HG03135 (cell line): ENCODE results near the gene CORO1A.
"Not testable (repeated sequence)": the region's sequence is repeated elsewhere in the genome, so short reads cannot be mapped to it uniquely, and the experiment has no call there.

ENCODE experiments used
- ATAC-seq: cut with Tn5 transposase; IDR thresholded peaks from one replicate; pipeline ENCODE4 v1.9.1; 2021; ENCODE audit warnings: mild to moderate bottlenecking, moderate library complexity; ENCODE audit not compliant: unreplicated experiment

Gene CORO1A

DNA sequence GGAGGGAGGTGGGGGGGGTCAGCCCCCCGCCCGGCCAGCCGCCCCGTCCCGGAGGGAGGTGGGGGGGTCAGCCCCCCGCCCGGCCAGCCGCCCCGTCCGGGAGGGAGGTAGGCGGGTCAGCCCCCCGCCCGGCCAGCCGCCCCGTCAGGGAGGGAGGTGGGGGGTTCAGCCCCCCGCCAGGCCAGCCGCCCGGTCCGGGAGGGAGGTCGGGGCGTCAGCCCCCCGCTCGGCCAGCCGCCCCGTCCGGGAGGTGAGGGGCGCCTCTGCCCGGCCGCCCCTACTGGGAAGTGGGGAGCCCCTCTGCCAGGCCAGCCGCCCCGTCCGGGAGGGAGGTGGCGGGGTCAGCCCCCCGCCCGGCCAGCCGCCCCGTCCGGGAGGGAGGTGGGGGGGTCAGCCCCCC lies 14.0 kb upstream of the CORO1A start:
- ATAC-seq, result not testable (repeated sequence)

DNA sequence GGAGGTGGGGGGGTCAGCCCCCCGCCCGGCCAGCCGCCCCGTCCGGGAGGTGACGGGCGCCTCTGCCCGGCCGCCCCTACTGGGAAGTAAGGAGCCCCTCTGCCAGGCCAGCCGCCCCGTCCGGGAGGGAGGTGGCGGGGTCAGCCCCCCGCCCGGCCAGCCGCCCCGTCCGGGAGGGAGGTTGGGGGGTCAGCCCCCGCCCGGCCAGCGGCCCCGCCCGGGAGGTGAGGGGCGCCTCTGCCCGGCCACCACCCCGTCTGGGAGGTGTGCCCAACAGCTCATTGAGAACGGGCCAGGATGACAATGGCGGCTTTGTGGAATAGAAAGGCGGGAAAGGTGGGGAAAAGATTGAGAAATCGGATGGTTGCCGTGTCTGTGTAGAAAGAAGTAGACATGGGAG lies 13.3 kb upstream of the CORO1A start:
- ATAC-seq, result not testable (repeated sequence)

DNA sequence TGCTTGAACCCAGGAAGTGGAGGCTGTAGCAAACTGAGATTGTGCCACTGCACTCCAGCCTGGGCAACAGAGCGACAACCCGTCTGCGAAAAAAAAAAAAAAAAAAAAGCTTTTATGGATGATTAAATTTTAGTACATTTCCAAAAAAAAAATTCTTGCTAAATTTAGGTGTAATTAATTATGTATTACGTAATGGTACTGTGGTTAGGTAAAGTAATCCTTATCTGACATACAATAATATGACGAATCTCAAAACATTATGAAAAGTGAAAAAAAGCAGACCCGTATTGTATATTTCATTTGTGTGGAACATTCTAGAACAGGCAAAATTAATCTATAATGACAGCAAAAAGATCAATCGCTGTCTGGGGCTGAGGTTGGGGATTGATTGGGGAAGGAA lies 10.3 kb upstream of the CORO1A start:
- no peak for ATAC-seq

DNA sequence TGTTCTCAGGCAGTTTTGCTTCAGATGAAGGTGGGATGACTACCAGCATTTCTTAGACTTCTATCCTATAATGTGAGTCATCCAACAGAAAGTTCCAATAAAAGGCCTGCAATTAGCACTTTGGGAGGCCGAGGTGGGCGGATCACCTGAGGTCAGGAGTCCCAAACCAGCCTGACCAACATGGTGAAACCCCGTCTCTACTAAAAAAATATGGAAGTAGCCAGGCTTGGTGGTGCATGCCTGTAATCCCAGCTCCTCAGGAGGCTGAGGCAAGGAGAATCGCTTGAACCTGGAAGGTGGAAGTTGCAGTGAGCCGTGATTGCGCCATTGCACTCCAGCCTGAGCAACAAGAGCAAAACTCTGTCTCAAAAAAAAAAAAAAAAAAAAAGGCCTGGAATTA lies 6.5 kb upstream of the CORO1A start:
- not testable (repeated sequence) for ATAC-seq

DNA sequence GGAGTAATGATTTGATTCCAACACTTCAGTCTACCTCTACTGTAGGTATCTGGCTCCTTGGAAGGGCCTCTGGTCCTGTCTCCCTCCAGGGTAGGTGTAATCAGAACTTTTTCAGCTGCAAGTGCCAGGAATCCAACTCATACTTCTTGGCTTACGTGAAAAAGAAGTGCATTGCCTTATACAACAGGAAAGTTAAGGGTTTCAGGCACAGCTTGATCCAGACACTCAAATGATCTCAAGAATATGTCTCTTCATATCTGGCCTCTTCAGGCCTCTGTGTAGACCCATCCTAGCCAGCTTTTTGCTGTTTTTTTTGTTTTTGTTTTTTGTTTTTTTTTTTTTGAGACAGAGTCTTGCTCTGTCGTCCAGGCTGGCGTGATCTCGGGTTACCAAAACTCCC lies 4.2 kb upstream of the CORO1A start:
- ATAC-seq, result no peak

DNA sequence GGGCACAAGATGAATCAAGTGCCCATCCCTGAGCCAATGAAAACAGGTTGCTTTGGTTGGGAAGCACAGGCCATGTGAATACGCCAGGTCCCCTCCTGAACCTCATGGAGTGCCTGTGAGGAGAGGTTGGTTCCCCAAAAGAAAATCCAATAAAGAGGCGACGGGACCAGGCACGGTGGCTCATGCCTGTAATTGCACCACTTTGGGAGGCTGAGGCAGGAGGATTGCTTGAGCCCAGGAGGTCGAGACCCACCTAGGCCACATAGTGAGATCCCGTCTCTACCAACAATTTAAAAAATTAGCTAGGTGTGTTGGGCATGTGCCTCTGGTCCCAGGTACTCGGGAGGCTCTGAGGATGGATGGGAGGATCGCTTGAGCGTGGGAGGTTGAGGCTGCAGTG lies 3.5 kb upstream of the CORO1A start:
- ATAC-seq, result no peak

DNA sequence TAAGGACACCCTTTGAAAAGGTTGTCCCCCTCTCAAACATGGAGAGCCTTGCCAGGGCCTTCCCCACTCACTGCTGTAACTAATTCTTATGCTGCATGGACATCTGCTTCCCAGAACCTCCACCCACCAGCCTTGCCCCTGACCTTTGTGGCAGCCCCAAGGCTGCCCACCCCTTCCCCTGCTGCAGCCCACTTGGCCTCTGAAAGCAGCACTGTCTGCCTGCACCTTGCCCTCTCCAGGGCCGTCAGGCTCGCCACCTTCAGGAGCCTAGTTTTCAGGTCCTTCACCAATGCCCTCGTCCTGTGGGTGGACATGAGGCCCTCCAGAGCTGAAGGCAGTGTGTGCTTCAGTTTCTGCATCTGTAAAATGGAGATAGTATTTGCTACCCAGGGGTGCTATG lies 2.7 kb upstream of the CORO1A start:
- no peak for ATAC-seq

DNA sequence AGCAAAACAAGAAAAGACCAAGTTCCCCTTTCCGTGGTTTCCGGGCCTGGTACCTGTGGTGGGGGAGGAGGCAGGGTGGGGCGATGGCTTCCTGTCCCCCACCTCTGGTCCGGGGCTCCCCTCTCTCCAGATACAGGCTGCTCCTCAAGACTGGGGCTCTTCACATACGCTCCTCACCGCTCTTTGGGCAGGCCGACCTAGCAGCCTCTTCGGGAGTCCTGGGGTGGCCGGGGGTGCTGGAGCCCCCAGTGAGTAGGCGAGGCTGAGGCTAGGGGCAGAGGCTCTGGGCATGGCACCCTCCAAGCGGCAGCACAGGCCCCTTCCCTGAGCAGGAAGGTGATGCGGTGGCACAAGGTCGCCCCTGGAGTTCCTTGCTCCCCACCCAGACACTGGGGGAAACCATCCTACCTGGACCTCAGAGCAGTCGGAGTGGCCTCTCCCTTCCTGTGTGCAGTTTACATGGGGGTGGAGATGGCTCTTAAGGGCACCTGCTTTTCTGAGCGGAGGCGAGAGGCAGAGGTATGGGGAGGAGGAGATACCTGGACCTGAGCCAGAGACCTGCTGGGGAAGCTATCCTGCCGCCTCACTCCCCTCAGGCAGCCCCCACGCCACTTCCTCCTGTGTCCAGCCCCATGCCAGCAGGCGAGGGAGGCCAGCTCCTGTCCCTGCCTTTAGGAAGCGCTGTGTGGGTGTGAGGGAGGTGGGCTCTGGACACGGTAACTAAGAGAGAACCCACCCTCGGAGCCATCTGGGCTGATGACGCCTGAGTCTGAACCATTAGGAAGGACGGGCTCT lies 891 bp downstream of the CORO1A start:
- peak; percentile 25 for ATAC-seq

DNA sequence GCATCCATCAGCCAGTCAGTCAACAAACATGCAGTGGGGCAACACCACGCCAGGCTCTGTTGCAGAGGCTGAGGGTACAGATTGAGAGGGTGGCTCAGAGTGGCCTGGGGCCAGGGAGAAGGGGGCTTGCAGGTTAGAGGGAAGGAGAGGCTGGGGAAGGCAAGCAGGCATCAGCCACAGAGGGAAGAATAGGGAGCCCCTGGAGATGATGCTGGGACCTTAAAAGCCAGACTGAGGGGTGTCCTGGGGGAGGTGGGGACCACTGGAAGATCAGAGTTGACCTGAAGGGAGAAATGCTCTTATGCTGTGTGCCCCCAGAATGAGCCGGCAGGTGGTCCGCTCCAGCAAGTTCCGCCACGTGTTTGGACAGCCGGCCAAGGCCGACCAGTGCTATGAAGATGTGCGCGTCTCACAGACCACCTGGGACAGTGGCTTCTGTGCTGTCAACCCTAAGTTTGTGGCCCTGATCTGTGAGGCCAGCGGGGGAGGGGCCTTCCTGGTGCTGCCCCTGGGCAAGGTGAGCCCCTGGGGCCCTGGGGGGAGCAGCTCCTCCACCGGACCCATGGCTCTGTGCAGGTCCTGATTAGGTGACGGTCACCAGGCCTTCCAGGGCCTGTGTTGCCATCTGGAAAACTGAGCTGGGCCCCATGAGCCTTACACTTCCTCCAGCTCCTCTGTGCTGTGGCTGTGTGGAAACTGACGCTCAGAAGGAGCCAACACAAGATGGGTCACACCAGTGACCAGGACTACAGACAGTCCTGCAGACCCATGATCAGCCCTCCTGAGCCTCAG lies 1.7 kb downstream of the CORO1A start:
- peak; percentile 7 for ATAC-seq

DNA sequence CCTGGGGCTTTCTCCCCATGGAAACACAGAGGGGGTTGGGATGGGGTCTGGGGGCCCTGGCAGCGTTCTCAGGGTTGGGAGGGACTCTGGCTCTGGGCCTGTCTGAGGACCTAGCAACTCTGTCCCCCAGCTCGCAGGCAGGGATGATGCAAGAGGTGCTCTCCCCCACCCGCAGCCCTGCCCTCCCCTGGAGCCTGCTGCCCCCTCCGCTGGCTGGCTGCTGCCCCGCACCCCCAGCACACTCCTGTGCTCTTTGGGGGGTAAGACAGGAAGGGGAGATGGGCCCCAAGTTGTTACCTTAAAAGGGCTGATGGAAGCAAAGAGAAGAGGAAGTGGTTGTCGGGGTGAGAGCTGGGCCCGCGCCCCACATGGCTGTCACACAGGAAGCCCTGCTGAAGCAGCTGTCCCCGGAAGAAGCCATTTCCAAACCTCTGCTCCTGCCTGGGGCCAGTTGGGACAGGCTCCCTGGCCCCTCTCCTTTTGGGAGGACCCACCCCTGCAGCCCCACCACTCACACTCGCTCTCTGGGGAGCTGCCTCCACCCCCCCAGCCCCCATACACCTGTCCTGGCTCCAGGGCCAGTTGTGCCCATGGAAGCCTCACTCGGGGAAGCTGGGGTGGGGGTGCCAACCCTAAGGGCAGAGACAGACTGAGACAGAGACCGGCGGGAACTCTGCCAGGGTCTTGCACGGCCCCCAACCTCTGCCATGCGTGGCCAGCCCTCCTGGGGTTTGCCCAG lies 2.5 kb downstream of the CORO1A start:
- peak; percentile 32 for ATAC-seq

DNA sequence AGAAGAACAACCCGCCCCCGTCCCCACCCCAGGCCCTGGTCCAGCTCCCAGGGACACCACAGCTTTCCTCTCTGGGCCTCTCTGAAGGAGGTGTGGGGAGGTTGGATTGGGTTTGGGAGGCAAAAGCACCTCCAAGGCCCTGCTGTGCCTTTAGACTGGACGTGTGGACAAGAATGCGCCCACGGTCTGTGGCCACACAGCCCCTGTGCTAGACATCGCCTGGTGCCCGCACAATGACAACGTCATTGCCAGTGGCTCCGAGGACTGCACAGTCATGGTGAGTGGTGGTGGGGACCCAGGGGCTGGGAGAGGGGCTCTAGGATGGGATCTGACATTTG lies 3.0 kb downstream of the CORO1A start:
- no peak for ATAC-seq

DNA sequence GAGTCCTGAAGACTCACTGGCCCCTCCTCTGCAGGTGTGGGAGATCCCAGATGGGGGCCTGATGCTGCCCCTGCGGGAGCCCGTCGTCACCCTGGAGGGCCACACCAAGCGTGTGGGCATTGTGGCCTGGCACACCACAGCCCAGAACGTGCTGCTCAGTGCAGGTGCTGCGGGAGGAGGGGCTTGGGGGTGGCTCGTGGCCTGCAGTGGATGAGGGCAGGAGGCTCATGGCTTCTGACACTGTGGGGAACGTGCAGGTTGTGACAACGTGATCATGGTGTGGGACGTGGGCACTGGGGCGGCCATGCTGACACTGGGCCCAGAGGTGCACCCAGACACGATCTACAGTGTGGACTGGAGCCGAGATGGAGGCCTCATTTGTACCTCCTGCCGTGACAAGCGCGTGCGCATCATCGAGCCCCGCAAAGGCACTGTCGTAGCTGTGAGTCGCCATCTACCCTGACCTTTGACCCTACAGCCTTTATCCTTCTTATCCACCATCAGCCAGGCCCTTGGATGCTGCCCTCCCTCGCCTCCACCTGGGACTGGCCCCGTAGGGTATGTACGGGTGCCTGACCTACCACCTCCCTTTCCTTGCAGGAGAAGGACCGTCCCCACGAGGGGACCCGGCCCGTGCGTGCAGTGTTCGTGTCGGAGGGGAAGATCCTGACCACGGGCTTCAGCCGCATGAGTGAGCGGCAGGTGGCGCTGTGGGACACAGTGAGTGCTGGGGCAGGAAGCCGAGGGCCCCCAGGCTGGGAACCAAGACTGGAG lies 3.6 kb downstream of the CORO1A start:
- no peak for ATAC-seq

DNA sequence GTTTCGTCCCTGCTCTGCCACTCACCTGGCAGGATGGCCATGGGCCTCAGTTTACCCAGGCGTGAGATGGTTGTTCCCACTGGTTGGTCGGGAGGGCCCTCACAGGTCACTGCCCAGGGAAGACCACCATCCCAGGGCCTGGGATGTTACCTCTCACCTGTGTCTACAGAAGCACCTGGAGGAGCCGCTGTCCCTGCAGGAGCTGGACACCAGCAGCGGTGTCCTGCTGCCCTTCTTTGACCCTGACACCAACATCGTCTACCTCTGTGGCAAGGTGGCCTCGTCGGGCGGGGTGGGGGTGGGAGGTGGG lies 4.1 kb downstream of the CORO1A start:
- no peak for ATAC-seq

DNA sequence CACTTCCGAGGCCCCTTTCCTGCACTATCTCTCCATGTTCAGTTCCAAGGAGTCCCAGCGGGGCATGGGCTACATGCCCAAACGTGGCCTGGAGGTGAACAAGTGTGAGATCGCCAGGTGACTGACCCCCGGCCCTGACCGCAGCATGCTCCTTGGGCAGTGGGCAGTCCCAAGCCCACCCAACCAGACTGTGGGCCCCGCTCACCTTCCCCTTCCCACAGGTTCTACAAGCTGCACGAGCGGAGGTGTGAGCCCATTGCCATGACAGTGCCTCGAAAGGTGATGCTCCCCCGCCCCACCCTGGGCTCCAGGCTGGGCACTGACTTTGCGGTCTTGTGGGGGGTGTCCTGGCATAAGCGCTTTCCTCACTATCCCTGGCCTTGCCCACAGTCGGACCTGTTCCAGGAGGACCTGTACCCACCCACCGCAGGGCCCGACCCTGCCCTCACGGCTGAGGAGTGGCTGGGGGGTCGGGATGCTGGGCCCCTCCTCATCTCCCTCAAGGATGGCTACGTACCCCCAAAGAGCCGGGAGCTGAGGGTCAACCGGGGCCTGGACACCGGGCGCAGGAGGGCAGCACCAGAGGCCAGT lies 4.7 kb downstream of the CORO1A start:
- no peak for ATAC-seq

DNA sequence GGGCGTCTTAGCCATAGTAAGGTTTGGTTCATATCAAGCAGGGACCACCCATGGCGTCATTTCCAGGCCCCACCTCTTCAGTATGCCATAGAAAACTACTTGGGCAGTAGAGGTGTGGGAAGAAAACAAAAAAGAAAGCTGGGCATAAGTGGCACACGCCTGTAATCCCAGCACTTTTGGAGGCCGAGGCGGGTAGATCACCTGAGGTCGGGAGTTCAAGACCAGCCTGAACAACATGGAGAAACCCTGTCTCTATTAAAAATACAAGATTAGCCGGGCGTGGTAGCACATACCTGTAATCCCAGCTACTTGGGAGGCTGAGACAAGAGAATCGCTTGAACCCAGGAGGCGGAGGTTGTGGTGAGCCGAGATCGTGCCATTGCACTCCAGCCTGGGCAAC lies 7.8 kb downstream of the CORO1A start:
- not testable (repeated sequence) for ATAC-seq

DNA sequence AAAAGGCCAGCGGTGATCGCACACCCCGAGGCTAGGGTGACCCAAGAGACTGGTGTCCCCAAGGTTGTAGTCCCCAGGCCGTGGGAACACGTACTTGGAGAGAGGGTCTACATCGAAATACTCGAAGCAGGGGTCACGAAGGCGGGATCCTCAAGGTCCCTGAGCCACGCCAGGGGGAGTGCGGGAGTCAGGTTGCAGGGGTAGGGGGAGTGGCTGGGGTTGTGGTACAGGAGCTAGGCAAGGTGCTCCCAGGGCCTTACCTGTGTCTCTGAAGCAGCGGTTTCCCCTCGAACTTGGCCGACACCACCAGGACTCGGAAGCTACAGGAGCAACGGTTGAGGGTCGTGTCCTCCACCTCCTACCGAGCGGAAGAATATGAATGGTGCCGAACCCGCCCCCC lies 9.7 kb downstream of the CORO1A start:
- ATAC-seq, result peak; percentile 15

DNA sequence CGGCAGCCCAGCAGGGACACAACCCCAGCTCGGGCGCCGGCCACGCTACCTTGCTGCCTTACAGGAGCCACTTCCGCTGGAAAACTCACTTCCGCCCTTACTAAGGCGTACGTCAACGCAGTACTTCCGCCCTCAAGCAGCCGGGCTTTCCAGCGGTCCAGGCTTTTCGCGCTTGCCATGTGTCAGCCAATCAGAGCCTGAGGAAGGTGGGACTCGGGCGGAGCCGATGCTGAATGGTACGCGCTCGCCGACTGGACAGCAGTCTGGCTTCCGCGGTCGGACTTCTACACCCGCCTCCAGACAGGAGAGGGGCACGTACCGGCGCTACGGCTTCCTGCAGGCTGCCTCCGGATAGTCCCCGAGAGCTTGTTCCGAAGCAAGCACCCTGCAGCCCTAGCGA lies 10.2 kb downstream of the CORO1A start, which contains the start of the genes BOLA2B and SLX1A:
Gene BOLA2B, minus strand, starts transcription at position 52 of the 400 bp plus-strand sequence. CDS start 71 bp downstream, outside the sequence.
Gene SLX1A, plus strand, starts transcription at position 261 of the 400 bp plus-strand sequence. CDS start 210 bp downstream, outside the sequence.
- peak; percentile 86 for ATAC-seq

DNA sequence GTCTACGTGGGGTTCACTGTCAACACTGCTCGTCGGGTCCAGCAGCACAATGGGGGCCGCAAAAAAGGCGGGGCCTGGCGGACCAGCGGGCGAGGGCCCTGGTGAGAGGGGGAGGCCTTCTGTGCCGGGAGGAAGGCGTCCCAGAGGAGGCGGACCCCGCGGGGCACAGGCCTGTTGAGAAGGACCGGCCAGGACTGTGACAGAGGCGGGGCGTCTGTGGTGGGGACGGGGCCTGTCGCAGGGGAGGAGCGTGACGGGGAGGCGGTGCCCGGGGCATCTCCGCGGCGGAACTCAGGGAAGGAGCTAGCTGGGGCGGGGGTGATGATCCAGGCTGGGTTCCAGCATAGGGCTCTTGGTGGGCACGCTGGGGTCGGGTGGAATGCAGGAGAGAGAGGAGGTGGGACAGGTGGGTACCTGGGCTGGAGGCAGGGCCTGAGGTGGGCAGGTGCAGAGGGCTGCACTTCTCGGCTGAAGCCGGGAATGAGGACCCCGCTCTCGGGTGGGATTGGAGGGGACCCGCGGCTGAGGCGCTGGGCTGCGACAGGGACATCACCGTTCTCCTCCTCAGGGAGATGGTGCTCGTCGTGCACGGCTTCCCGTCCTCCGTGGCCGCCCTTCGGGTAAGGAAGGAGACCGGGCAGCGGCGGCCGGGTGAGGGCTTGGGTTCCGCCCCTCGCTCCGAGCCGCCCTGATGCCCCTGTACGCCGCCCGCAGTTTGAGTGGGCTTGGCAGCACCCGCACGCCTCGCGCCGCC lies 10.9 kb downstream of the CORO1A start:
- peak; percentile 57 for ATAC-seq

DNA sequence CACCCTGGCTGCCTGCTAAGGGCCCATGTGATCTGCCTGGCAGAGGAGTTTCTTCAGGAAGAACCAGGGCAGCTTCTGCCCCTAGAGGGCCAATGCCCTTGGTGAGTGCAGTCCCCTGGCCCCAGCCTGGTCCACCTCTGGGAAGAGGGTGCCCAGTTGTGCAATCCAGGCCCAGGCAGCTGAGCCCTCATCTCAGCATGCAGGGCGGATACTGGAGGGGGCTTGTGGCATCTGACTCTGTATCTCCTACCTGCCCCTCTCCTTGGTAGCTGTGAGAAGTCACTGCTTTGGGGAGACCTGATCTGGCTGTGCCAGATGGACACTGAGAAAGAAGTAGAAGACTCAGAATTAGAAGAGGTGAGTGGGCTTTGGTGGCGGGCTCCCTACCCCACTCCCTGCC lies 13.6 kb downstream of the CORO1A start:
- ATAC-seq, result not testable (repeated sequence)

DNA sequence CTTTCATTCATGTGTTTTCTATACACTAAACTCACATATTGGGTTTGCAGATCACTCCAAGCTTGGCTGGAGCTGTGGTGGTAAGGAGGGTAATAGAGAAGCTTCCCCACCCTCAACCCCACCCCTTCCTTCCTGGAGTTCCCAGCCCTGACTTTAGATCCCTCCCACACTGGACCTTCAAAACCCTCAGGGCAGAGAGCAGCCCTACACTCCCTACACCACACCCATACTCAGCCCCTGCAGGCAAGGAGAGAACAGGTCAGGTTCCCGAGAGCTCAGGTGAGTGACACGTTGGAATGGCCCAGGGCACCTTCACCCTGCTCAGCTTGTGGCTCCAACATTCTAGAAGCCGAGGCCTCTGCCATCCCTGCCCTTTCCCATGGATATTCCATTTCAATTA lies 15.6 kb downstream of the CORO1A start, which contains the start of gene SULT1A3:
Gene SULT1A3, plus strand, starts transcription at position 207 of the 400 bp plus-strand sequence. CDS start 1,474 bp downstream, outside the sequence.
- ATAC-seq, result not testable (repeated sequence)
